ENCODE data around the gene MET.
"Not testable (repeated sequence)": the region's sequence is repeated elsewhere in the genome, so short reads cannot be mapped to it uniquely, and the experiment has no call there.

Gene MET

DNA sequence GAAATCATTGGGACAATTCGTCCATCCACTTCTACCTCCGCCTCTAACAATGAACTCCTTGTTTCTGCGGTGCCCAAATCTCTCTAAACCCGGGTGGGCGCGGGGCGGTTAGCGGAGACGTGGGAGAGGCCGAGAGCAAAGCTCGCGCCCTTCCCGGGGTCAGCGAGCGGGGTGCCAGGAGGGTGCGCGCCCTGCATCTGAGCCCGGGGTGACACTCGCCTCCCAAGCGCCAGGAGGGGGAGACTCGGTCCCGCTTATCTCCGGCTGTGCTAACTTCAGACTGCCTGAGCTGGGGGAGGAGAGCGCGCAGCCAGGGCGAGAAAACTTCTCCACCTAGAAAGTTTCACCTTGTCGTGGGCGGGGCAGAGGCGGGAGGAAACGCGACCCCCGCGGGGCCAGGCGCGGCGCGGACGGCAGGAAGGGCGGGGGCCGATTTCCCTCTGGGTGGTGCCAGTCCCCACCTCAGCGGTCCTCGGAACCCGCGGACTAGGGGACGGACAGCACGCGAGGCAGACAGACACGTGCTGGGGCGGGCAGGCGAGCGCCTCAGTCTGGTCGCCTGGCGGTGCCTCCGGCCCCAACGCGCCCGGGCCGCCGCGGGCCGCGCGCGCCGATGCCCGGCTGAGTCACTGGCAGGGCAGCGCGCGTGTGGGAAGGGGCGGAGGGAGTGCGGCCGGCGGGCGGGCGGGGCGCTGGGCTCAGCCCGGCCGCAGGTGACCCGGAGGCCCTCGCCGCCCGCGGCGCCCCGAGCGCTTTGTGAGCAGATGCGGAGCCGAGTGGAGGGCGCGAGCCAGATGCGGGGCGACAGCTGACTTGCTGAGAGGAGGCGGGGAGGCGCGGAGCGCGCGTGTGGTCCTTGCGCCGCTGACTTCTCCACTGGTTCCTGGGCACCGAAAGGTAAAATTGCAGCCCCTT is at the start of gene MET:
TSS of gene MET (plus strand) at position 516 of the 915 bp plus-strand sequence. CDS start 26,889 bp downstream, outside the sequence.
- peak; percentile 79 for DNase-seq (ENCODE audit: low spot score)

GRCh38 chr7:116626886-116627285 is 45.1 kb upstream of the MET start:
- no peak for DNase-seq (ENCODE audit: low spot score)

GRCh38 chr7:116629051-116629463 is 42.9 kb upstream of the MET start:
- DNase-seq (ENCODE audit: low spot score): no peak

- DNase-seq (ENCODE audit: low spot score): no peak
Observed at GRCh38 chr7:116630357-116630756, 41.6 kb upstream of the MET start.

DNA sequence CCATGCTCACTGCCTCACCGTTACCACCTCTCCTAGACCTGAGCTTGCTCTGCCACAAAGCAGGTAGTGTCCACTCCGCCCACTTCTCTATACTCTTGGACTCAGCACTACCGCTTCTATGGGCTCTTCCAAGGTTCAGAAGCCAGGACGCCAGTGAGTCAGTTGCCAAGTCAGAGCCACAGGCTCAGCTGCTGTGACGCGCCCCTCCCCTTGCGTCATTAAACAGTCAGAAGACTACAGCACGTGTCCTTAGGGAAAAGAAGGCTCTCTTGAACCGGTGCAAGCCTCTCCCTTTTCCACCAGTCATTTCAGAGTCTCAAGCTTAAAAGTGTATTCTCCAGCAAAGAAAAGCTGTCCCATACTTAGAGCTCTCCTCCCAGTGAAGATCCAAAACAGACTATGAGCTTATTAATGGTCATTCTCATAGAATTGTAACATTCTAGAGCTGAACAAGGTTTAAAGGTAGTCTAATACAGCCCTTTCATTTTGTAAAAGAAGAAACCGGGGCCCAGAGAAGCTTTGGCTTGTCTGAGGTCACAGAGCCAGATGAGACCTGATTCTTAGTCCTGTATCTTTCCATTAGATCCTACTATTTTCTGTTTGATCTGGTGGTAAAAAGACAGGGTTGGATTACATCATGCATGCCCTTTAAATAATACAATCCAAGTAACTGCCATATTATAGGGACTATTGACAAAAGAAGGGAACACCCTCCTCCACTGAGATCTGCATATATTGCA is 40.9 kb upstream of the MET start:
- DNase-seq (ENCODE audit: low spot score): peak; percentile 13

- DNase-seq (ENCODE audit: low spot score): no peak
Observed at GRCh38 chr7:116631676-116632075, 40.3 kb upstream of the MET start.

DNA sequence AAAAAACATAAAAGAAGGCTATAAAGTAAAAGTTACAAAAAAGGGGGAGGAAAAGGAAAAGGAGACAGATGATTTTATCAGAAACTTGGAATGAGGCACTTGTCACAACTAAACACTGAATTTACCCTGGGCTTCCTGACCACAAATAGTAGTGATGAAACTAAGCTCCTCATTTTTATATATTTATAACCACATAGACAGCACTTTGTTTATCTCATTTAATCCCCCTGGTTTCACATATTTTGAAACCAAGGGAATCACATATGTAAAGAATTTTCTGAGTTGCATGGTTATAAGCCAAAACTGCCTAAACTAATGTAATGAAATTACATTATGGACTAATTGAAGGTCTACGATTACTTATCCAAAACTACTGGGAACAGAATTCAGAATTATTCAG is 39.6 kb upstream of the MET start:
- DNase-seq (ENCODE audit: low spot score): no peak

DNA sequence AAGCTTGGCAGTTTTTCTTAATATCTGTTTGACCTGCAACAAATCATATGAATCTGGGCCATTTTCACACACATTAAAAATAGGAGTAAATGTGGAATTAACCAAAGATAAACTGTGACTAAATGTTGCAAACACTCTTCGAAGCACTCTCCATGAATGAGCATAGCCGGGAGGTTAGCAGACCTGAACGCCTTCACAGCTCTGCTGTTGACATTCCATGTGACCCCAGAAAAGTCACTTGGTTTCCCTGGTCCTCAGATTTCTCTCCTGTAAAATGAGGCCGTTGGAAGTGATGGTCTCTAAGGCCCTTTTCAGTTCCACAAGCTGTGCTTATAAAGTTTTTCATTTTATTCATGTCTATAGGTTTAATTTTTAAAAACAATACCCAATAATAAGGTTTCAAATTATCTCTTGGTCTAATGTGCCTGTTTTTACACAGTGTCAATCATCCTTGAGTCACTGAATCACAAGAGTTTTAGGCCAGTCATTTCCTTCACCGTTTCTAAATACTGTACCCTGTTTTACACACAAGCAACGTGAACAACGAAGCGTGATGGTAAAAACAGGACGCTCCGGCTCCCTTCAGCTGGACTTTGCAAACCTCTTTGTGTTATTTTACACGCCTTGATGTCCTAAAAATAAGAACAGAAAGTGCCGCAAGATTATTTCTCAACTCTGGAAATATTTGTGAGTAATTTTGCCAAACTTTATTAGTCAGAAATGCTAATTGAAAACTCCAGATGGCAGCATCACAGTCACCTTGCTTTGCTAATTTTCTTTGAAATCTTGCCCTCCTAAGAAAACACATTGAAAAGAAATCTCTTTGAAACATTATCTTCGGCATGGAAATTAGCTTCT is 38.6 kb upstream of the MET start:
- no peak for DNase-seq (ENCODE audit: low spot score)

- no peak for DNase-seq (ENCODE audit: low spot score)
Observed at GRCh38 chr7:116636997-116637396, 35.0 kb upstream of the MET start.

GRCh38 chr7:116638592-116638991 is 33.4 kb upstream of the MET start:
- not testable (repeated sequence) for DNase-seq (ENCODE audit: low spot score)

DNA sequence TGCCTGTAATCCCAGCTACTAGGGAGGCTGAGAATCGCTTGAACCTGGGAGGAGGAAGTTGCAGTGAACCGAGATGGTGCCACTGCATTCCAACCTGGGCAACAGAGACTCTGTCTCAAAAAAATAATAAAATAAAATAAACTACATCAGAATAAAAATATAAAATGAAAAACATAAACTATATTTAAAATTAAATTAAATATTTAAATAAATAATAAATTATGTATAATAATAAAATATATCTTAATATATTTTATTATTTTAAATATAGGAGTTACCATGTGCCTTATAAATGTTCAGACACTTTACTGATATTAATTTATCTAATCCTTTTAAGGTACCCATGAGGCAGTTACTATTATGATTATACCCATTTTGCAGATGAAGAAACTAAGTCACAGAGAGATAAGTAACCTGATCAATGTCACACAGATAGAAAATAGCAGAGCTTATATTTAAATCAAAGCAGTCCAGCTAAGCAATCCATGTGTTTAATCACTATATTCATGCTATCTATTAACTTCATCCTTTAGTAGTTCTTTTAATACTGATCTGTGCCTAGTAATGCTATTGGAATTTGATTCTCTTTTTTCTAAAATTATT is 30.3 kb upstream of the MET start:
- no peak for DNase-seq (ENCODE audit: low spot score)

GRCh38 chr7:116643148-116643547 is 28.8 kb upstream of the MET start:
- not testable (repeated sequence) for DNase-seq (ENCODE audit: low spot score)

GRCh38 chr7:116644628-116645027 is 27.4 kb upstream of the MET start:
- no peak for DNase-seq (ENCODE audit: low spot score)

DNA sequence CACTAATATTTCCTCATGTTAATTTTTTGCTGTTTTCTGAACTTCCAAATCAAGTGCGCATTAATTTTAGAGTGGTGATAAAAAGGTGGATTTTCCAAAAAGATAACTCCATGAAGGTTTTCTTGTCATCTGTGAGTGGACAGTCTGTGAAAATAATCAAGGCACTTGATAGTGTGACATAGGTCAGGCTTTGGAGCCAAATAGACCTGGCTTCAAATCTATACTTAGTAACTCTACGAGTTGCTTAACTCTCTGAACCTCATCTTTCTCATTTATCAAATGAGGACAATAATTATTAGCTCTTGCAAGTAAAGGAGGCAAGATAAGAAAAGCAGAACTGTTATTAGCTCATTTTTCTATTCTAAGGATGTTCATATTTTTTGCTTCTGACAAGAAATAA is 24.7 kb upstream of the MET start:
- DNase-seq (ENCODE audit: low spot score): no peak

DNA sequence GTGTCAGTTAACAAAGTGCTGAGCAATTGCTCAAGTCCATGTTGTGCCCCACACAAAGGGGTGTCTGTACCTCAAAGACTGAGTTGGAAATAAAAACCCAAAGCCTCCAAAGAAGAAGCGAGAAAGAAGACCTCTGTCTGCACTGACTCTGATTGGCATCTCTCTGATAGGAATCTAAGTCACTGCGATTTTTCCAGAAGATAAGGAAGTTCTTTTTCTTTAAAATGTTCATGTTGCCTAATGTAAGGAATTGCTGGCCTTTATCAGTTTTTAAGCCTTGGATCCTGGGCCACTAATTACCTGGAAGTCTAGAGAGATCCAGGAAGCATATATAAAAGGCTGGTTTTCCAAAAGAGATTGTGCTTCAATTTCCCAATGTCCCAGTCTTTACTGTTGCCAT is 24.1 kb upstream of the MET start:
- DNase-seq (ENCODE audit: low spot score): no peak

GRCh38 chr7:116650436-116650835 is 21.6 kb upstream of the MET start:
- no peak for DNase-seq (ENCODE audit: low spot score)

- DNase-seq (ENCODE audit: low spot score): no peak
Observed at GRCh38 chr7:116652793-116653192, 19.2 kb upstream of the MET start.

- DNase-seq (ENCODE audit: low spot score): no peak
Observed at GRCh38 chr7:116653204-116653603, 18.8 kb upstream of the MET start.

GRCh38 chr7:116653646-116654045 is 18.4 kb upstream of the MET start:
- DNase-seq (ENCODE audit: low spot score): no peak

GRCh38 chr7:116659248-116659647 is 12.7 kb upstream of the MET start:
- DNase-seq (ENCODE audit: low spot score): not testable (repeated sequence)

GRCh38 chr7:116661865-116662264 is 10.1 kb upstream of the MET start:
- no peak for DNase-seq (ENCODE audit: low spot score)

- no peak for DNase-seq (ENCODE audit: low spot score)
Observed at GRCh38 chr7:116663744-116664143, 8.3 kb upstream of the MET start.
